Embryonic facial prominence (tissue), 1 donor: ENCODE results near the gene MITF.
"Not testable (repeated sequence)": the region's sequence is repeated elsewhere in the genome, so short reads cannot be mapped to it uniquely, and the experiment has no call there.

Experiments used
- DNase-seq: peaks from one replicate; pipeline ENCODE4 v3.0.0-alpha.2; 2016; ENCODE audit errors: extremely low spot score

MITF gene

DNA sequence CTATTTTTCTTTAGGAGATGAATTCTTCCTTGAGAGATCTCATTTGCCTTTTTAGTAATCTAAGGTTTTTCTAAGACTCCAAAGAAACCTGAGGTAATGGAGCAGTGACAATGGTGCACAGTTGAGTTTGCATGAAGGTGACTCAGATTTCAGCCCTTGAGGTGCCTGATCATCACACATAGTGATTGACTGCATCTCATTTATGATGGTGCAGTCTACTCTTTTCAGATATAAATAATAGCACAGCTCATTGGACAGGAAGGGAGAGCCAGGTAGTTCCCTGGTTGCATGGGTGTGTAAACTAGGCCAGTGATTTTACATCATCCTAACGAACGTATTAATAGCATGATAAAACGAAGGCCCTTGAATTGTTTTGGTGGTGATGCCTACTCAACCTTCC, 174.2 kb downstream of the MITF start:
- DNase-seq: no peak

DNA sequence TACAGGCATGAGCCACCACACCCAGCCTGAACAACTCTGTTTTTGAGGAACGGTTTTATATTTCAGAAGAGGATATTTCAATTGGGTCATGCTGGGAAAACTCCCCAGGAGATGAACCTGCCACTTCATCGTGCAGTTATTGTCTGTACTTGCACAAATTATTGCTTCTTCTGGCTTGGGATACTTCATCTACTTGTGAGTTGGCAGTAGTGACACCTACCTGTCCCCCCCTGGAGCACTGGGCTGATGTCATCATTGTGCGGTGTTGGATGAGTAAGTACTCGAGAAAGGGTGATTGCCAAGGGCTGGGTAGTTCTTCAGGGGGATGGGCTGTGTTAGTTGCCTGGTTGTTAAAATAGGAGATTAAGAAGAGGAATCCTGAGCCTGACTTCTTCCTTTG, 175.1 kb downstream of the MITF start:
- DNase-seq: no peak

DNA sequence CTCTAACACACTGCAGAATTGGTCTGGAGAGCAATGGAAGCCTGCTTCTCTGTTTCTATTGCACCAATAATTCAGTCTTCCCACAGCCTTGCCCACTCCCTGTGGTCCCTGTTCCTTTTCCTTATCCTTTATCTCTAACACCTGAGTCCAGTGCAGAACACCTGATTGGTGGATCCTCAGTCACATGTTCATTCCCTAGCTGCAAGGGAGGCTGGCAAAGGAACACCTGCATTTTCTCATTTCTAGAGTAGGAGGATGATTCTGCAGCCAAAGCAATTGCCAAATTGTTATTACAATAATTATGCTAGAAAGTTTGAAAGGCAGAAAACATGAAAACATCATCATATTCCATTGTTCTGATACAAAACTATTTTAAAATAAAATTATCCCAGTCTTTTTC, 176.5 kb downstream of the MITF start:
- DNase-seq: no peak

DNA sequence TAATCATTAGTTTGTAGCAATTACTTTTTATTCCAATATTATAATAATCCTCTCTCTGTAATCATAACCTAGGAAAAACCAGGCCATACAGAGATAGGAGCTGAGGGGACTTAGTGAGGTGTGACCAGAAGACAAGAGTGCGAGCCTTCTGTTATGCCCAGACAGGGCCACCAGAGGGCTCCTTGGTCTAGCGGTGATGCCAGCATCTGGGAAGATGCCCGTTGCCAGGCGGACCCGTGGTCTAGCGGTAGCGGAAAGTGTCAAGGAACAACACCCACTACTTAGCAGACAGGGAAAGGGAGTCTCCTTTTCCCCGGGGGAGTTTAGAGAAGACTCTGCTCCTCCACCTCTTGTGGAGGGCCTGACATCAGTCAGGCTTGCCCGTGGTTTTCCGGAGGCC, 180.7 kb downstream of the MITF start:
- DNase-seq: not testable (repeated sequence)

DNA sequence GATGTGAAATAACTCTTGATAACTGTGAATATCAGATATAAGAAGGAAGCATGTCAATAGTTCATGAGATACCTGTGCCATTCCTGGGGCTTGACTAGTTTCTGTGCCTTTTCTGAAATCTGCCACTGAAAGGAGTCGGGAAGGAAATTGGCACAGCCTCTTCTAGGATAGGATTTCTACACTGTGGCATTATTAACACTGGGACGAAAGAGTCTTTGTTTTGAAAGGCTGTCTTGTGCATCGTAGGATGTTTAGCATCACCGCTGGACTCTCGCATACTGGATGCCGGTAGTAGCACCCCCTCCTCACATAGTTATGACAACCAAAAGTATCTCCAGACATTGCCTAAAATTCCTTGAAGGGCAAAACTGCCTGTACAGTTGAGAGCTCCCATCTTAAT, 182.4 kb downstream of the MITF start:
- no peak for DNase-seq

DNA sequence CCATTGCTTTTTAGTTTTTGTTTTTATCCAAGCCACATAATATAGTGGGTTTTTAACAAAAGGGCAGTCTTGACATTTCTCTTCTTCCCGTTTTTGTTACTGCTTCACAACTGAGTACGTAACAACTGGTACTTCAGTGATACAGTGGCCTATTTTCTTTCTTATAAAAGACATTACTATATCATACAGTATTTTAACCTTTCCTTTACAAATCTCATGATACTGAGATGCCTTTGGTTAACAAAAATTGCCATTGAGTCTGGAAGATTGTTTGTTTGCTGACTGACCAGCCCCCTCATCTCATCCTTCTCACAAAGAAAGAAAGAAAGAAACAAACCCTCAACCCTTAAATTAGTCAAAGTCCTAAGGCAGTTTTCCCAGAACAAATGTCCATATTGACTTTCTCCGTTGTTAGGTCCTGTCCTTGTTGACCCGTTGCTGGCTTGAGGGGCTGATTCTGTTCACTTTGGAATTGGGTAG, 183.3 kb downstream of the MITF start:
- DNase-seq: no peak

DNA sequence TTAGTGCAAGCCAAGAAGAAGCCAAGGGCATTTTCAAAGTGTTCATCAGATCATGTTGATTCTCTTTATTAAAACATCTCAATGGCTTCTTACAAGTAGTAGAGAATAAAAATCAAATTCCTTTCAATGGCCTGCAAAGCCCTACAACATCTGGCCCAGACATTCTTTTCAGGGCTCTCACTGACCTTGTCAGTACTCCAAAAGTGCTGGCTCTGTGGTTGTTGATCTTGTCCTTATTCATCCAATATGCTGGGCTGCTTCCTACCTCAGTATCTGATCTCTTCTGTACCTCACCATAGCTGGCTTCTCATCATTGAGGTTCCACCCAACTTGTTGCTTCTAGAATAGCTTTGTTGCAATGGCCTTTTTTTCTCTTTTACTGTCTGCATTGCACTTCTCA, 186.2 kb downstream of the MITF start:
- no peak for DNase-seq

DNA sequence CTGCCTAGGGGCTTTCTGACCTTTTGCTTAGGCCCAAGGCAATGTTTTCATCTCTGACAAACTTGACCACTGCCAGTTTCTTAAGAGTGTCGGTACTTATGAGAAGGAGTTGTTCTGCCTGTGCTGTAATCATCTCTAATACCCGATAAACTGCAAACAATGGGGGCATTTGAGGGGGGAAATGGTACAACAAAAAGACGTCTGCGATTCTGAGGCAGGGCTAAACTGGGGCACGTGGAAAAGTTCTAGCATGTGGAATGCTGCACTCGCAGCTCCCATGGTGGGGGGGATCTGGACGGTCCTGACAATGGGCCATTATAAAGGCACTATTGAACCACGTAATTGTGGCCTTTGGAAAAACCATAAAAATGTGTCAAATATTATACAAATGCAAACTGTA, 187.1 kb downstream of the MITF start:
- DNase-seq: no peak

DNA sequence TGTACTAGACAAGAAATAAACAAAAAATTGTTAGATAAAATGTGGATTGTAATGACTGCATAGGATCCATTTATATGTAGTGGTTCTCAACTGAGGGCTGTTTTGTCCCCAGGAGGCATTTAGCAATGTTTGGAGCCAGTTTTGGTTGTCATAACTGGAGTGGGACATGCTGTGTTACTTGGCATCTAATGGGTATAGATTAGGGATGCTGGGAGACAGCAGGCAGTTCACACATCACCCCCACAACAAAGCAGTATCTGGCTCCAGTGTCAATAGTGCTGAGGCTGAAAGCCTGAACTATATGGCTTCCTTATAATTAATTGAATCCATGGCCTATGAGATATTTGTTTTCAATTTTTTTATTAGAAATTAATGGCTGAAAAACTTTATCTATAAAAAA, 188.3 kb downstream of the MITF start:
- DNase-seq: no peak

DNA sequence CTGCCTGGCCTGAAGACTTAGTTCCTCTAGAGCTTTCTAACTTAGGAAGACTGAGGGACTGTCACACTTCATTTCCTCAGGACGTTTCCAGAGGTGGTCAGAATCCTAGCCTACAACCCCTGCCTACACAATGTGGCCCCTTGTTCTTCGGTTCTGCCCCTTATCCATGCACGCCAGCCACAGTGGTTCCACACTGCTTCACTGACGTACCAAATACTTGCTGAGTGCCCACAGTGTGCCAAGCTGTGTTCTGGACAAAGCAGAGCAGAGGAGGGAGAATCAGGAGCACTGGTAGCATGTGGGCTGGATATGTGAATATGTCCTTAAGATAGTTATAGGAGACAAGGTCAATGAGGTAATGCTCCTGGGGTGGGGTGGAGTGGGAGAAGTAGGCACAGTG, 189.8 kb downstream of the MITF start:
- no peak for DNase-seq

DNA sequence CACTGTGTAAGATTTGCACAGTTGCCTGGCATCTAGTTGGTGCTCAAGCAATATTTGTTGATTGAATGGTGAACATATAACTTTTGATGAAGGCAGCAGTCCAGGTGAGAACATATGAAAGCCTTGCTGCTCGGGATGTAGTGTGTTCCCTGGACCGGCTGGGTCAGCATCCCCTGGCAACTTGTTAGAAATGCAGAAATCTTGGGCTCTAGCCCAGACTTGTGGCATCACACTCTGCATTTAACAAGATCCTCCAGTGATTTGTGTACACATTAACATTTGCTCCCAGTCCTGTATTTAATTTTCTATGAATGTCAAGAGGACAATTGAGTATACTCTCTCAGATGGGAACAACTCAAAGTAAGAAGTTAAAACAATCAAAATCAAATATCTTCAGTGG, 191.3 kb downstream of the MITF start:
- no peak for DNase-seq

DNA sequence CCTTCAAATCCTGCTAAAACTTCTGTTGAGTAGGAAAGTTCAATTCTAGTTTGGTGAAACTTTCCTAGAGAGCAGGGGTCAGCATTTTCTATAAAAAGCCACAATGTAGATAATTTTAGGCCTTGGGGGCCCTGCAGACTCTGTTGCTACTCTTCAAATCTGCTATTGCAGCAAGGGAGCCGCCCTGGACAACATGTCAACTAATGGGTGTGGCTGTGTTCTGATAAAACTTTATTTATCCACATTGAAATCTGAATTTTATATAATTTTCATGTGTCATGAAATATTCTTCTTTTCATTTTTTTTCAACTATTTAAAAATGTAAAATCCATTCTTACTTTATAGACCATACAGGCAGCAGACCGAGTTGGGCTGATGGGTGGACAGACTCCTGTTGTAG, 192.8 kb downstream of the MITF start:
- DNase-seq: no peak

DNA sequence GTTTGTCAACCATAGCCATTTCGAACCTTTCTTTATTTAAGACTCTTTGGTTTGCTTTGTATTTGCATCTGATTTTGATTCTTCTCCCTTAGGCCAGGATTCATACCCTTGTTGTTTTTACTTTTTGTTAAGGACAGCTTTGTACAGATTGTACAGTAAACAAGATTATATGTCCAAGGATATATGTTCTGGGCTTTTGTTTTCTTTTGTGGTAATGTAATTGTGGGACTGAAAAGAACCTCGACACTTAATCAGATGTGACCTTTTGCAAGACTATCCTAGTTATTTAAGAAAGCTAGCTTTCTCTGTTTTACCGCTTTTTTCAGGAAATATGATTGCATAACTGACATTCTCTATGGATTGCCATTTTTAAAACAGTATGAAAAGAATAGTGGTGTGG, 193.2 kb downstream of the MITF start:
- no peak for DNase-seq

DNA sequence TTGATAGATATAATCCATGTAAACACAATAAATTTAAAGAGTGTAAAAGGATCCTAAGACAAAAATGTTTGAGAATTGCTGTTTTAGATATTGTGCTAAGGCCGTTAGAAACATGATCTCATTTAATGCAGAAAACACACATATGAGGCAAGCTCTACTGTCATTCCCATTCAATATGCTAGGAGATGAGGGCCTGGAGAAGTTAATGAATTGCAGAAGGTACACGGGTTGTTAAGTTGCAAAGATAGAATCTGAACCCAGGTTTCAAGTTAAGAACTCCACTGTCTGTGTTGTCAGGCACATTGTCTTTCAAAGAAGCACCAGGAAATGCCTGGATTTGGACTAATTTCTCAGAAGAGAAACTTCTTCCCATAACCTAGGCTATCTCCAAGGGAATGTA, 195.1 kb downstream of the MITF start:
- no peak for DNase-seq

DNA sequence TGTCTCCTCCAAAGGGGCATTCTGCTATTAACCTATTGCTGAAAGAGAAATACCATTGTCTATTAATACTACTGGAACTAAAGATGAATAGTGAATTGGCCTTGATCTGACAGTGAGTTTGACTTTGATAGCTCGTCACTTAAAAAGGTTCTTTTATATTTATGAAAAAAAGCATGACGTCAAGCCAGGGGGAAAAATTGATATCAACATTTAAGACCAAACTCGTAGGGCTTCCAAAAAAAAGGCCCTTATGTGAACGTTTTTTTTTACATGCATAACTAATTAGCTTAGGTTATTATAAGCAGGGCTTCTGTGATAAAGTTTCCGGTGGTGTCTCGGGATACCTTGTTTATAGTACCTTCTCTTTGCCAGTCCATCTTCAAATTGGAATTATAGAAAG, 197.0 kb downstream of the MITF start:
- DNase-seq: no peak

DNA sequence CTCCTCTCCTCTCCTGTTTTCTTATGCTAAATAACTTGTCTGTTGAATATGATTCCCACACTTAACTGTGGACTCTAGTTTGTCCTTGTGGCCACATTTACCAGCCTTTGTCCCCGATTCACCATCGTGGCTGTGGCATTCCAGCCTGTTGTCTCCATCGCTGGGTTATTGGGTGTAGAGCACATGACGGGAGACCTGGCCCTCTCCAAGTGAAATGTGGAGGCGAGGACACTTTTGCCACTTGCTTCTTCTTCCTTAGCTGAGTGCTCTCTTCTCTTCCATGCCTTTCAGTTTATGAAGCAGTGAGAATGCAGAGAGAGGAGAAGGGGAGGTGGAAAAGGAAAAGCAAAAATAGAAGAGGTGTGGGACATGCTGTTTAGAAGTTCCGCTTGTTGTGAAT, 198.8 kb downstream of the MITF start:
- no peak for DNase-seq

DNA sequence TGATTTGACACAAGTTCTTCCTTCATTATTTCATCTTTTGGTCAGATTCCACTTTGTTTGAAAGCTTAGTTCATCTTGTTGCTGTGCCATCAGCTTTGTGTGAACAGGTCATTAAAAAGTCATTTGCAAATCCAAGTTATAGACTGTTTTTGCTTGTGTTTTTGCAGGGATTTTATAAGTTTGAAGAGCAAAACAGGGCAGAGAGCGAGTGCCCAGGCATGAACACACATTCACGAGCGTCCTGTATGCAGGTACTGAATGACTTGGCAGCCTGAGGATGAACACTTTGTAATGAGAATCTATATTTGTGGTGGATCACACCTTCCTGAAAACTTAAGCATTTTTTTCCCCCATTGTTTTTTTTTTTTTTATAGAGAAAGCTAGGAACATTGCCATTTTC, 199.7 kb downstream of the MITF start:
- DNase-seq: no peak

DNA sequence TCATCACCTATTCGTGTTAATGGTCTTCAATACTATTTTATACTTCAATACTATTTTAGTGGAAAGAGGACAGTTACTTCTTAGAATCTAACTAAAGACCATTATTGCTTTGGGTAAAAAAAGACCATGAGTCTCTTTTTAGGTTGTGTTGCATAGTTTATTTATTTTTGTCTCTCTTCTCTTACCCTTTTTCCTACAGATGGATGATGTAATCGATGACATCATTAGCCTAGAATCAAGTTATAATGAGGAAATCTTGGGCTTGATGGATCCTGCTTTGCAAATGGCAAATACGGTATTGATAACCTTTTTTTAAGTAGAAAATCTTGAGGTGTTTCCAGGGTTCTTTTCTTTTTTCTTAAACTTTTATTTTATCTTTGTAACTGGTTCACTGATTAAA, 201.8 kb downstream of the MITF start:
- DNase-seq: no peak

DNA sequence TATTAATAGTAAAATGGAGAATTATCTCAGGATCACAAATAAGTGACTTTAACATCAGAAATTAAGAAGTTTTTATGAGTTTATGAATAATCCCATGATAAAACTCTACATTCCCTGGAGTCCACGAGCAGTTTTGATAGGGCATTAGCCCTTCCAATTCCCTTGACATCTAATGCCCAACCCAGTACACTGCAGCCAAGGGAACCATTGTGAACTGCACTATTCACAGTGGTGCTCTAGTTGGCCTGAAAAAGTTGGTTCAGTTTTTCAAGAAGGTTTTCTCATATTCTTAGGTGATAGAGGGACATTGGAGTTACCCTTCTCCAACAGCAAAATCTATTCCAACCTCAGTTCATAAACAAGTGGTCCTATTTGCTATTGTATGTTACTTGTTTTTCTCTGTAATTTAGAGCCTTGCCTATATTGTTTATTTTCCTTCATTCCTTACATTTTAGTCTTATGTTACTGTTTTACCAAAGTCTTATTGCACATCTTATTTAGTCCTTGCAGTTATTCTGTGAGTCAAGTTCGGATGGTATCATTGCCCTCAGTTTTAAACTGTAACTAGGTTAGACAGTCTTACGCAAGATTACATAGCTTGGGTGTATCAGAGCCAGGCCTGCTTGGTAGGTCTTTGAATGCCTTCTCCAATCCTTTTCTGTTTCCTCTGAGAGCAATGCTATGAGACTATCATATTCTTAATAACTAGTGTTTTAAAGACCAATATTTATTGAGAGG, 202.3 kb downstream of the MITF start:
- DNase-seq: no peak

DNA sequence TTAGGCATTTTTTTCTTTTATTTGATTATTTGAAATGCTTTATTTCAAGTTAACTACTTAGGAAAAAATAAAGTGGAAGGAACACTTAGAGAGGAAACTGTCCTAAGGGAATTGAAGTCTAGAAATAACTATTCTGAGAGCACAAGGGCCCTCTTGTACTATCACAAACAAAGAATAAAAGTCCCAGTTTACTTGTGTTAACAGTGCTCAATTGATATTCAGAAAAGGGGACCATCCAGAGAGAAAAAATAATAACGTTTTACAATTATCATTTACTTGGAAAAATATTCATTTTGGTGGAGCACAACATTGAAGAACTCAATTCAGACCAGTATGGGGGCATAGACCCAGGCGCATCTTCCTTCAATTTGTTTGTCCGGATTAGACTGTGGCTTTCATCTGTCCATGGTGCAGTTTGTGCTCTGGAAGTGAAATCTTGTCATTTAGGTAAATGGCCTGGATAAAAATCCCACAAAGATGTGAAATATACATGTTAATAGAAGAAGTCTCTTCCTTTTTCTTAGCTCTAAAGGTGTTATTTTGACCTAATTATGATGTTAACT, 205.7 kb downstream of the MITF start:
- no peak for DNase-seq

DNA sequence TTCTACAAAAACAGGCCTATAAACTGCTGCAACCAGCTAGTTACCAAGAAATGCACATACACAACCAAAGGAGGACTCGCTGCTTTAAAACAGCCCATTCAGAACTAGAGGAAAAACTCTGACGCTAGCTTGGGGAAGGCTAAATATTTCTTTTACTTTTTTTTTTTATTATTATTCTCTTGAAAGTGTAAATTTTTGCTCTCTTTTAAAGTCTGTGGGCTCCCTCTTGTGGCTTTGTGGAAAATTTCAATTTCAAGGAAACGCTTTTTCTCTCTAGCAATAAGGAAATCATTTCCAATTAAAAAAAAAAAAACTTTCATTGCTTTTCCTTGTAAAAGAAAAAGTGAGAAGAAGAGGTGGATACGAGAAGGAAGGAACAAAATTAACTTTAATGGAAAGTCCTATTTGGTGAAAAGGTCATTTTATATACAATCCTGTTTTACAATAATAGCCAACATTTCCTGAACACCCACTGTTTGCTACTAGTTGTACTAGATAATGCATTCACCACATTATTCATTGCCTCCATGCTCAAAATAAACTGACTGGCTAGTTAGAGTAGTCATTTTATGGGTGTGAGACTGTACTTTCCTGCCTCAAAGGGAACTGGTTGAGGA, 209.1 kb downstream of the MITF start:
- peak; percentile 64 for DNase-seq

DNA sequence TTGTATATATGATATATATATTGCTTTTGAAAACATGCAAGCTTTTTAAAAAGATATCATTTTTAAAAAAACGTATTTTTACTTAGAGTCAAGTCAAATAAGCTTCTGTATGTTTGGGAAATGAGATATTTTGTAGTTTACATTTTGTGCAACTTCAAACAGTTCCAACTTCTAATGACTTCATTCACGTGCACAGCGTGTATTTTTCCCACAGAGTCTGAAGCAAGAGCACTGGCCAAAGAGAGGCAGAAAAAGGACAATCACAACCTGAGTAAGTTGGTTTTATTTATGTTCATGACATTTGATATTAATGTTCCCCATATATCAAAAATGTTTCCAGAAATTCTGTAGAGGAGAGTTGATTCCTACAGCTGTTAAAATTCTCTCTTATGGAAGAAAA, 212.4 kb downstream of the MITF start:
- no peak for DNase-seq

DNA sequence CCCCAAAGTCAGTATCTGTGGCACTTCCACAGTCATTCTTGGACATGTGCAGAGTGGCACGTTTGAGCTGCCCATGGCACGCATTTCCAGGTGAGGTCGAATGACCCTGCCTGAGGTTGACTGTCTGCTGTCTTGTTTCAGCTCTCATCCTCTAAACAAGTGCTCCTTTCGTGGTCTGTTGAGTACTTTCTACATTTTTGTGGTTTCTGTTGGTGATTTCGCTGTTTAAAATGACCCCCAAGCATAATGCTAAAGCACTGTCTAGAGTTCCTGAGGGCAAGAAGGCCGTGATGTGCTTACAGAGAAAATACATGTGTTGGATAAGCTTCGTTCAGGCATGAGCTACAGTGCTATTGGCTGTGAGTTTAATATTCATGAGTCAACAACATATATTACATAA, 220.3 kb downstream of the MITF start:
- no peak for DNase-seq
